Loucy (cell line): ENCODE results near the gene KIZ.

Experiments
- H2AFZ ChIP-seq: fragments of 200-600 bp; sonication (generic); 2 replicates; pipeline ENCODE4 v1.6.0; 2016; ENCODE audit warnings: antibody characterized with exemption, mild to moderate bottlenecking, low read length, moderate library complexity
- H3F3A ChIP-seq: fragments of 200-600 bp; 2 replicates; pipeline ENCODE4 v1.6.0; 2016; ENCODE audit warnings: antibody characterized with exemption, low read depth, mild to moderate bottlenecking
- H3K27me3 ChIP-seq: fragments of 200-600 bp; sonication (generic); 2 replicates; pipeline ENCODE4 v1.6.1; 2014; ENCODE audit warnings: low read length, mild to moderate bottlenecking; ENCODE audit not compliant: insufficient read depth, poor library complexity, severe bottlenecking
- H3K36me3 ChIP-seq: fragments of 200-600 bp; sonication (generic); 2 replicates; pipeline ENCODE4 v1.6.1; 2016; ENCODE audit warnings: low read length; ENCODE audit not compliant: insufficient read depth
- H3K4me1 ChIP-seq: fragments of 200-600 bp; sonication (generic); 2 replicates; pipeline ENCODE4 v1.5.1; 2014; ENCODE audit warnings: low read length, mild to moderate bottlenecking; ENCODE audit not compliant: insufficient read depth, poor library complexity, severe bottlenecking
- H3K4me2 ChIP-seq: fragments of 200-600 bp; sonication (generic); 2 replicates; pipeline ENCODE4 v1.6.0; 2014; ENCODE audit warnings: antibody characterized with exemption, low read length, low read depth, mild to moderate bottlenecking; ENCODE audit not compliant: poor library complexity, severe bottlenecking
- H3K4me3 ChIP-seq: fragments of 200-600 bp; sonication (generic); 2 replicates; pipeline ENCODE4 v1.5.1; 2014; ENCODE audit warnings: low read length, mild to moderate bottlenecking, mixed read lengths; ENCODE audit not compliant: poor library complexity, severe bottlenecking
- H3K79me2 ChIP-seq: fragments of 200-600 bp; sonication (generic); 2 replicates; pipeline ENCODE4 v1.6.1; 2014; ENCODE audit warnings: low read length; ENCODE audit not compliant: insufficient read depth
- H3K9ac ChIP-seq: fragments of 200-600 bp; sonication (generic); 2 replicates; pipeline ENCODE4 v1.6.0; 2014; ENCODE audit warnings: mild to moderate bottlenecking, low read depth, low read length, moderate library complexity; ENCODE audit not compliant: poor library complexity, severe bottlenecking
- H3K9me2 ChIP-seq: fragments of 200-600 bp; sonication (generic); replicated peaks from 2 replicates; pipeline ENCODE4 v1.6.1; 2016; ENCODE audit warnings: low read depth, low read length, mixed read lengths
- H3K9me3 ChIP-seq: fragments of 200-600 bp; sonication (generic); 2 replicates; pipeline ENCODE4 v1.6.1; 2014; ENCODE audit warnings: mild to moderate bottlenecking, antibody characterized with exemption, low read length, low read depth; ENCODE audit not compliant: insufficient read depth
- H4K20me1 ChIP-seq: fragments of 200-600 bp; sonication (generic); 2 replicates; pipeline ENCODE4 v1.6.0; 2014; ENCODE audit warnings: antibody characterized with exemption, low read length, mild to moderate bottlenecking; ENCODE audit not compliant: insufficient read depth, poor library complexity, severe bottlenecking
- EZH2phosphoT487 ChIP-seq: fragments of 200-600 bp; IDR thresholded peaks from 2 replicates; pipeline ENCODE4 v1.6.1; 2018; ENCODE audit warnings: antibody characterized with exemption, mild to moderate bottlenecking, moderate library complexity, borderline replicate concordance
- TF ChIP-seq, protein P1 (sequence below): fragments of 200-600 bp; sonication (generic); conservative IDR thresholded peaks from 2 replicates; pipeline ENCODE4 v1.5.1; 2014; ENCODE audit warnings: mild to moderate bottlenecking, antibody characterized with exemption, low read length

The KIZ gene

GRCh38 chr20:21090111-21090618 is 35.7 kb upstream of the KIZ start:
- no peak overlapping the region for H3K4me2 ChIP-seq
- TF ChIP-seq EZH2phosphoT487: no peak
- TF ChIP-seq, protein P1, sequence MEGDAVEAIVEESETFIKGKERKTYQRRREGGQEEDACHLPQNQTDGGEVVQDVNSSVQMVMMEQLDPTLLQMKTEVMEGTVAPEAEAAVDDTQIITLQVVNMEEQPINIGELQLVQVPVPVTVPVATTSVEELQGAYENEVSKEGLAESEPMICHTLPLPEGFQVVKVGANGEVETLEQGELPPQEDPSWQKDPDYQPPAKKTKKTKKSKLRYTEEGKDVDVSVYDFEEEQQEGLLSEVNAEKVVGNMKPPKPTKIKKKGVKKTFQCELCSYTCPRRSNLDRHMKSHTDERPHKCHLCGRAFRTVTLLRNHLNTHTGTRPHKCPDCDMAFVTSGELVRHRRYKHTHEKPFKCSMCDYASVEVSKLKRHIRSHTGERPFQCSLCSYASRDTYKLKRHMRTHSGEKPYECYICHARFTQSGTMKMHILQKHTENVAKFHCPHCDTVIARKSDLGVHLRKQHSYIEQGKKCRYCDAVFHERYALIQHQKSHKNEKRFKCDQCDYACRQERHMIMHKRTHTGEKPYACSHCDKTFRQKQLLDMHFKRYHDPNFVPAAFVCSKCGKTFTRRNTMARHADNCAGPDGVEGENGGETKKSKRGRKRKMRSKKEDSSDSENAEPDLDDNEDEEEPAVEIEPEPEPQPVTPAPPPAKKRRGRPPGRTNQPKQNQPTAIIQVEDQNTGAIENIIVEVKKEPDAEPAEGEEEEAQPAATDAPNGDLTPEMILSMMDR: no peak
- H3K9ac ChIP-seq: no peak overlapping the region
- H3F3A ChIP-seq: no peaks in the 10 kb centered on the region
- no peaks in the 10 kb centered on the region for H3K36me3 ChIP-seq
- H4K20me1 ChIP-seq: no peaks in the 10 kb centered on the region
- H3K9me2 ChIP-seq: no peaks in the 10 kb centered on the region
- H3K27me3 ChIP-seq: no peaks in the 10 kb centered on the region
- no peak overlapping the region for H2AFZ ChIP-seq
- no peaks in the 10 kb centered on the region for H3K9me3 ChIP-seq
- no peaks in the 10 kb centered on the region for H3K79me2 ChIP-seq
- H3K4me1 ChIP-seq: no peaks in the 10 kb centered on the region
- H3K4me3 ChIP-seq: no peak overlapping the region

DNA sequence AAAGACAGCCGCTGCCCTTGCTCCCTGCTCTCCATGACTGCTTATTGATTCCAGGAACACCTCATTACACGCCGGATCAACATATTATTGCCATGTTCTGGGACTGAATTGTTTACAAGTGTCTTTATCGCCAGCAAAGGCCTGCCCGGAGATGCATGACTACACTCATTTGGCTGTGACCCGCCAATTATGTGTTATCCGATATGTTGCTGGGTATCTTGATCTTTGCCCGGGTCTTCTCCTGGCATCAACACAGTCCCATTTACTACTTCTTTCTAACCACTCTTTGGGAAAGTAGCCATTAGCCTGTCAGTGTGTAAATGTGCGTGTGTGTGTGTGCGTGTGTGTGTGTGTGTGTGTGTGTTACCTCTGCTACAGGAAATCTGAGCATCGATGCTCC is 35.2 kb upstream of the KIZ start:
- H3K79me2 ChIP-seq: no peaks in the 10 kb centered on the region
- H3K9me2 ChIP-seq: no peaks in the 10 kb centered on the region
- H3K9me3 ChIP-seq: no peaks in the 10 kb centered on the region
- H3K27me3 ChIP-seq: no peaks in the 10 kb centered on the region
- H2AFZ ChIP-seq: no peak overlapping the region
- no peaks in the 10 kb centered on the region for H4K20me1 ChIP-seq
- H3K9ac ChIP-seq: no peak overlapping the region
- H3K4me2 ChIP-seq: no peak overlapping the region
- no peaks in the 10 kb centered on the region for H3K4me1 ChIP-seq
- no peaks in the 10 kb centered on the region for H3F3A ChIP-seq
- TF ChIP-seq, protein P1: no peak
- no peak for TF ChIP-seq EZH2phosphoT487
- H3K36me3 ChIP-seq: no peaks in the 10 kb centered on the region
- H3K4me3 ChIP-seq: no peak overlapping the region

DNA sequence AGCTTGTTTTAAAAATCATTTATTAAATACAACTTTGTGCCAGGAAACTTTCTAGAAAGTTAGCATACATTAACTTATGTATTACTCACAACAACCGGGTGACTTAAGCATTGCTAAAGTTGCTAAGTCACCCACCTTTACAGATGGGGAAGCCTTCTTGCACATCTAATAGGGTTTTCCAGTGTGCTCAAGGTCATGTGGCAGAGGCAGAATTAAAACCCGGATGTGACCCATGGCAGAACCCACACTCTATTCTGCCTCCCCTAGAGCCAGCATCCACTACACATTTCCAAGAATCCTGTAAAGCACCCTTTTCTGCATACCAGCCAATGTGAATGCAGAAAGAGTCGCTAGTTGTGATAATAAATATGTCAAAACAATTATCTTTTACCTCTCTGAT is 33.1 kb upstream of the KIZ start:
- H3K27me3 ChIP-seq: no peaks in the 10 kb centered on the region

More for the DNA sequence above, 33.1 kb upstream of the KIZ start:
- no peak overlapping the region for H2AFZ ChIP-seq
- H3K9me3 ChIP-seq: no peaks in the 10 kb centered on the region
- peaks cover 5% of the 10 kb centered on the region for H3K4me1 ChIP-seq
- no peak overlapping the region for H3K4me3 ChIP-seq
- H3K79me2 ChIP-seq: no peaks in the 10 kb centered on the region
- no peak for TF ChIP-seq EZH2phosphoT487
- TF ChIP-seq, protein P1: no peak
- no peaks in the 10 kb centered on the region for H3F3A ChIP-seq
- no peak overlapping the region for H3K4me2 ChIP-seq
- no peaks in the 10 kb centered on the region for H3K9me2 ChIP-seq
- no peaks in the 10 kb centered on the region for H3K36me3 ChIP-seq
- no peak overlapping the region for H3K9ac ChIP-seq
- no peaks in the 10 kb centered on the region for H4K20me1 ChIP-seq
